ENCODE data around the gene WDR3.

Gene WDR3

GRCh38 chr1:117928881-117929342 is 627 bp upstream of the WDR3 start:
- peaks cover 22% of the 10 kb centered on the region; the same call in 1 of the 2 replicates for H4K20me1 ChIP-seq (ENCODE audit: insufficient read depth, low read length)
- H3K4me3 ChIP-seq (ENCODE audit: low read depth in 1 of 2, low read length in 2 of 2): peak overlapping the region; percentile 91 to 93
- no peak for DNase-seq

GRCh38 chr1:117930173-117930447 is 571 bp downstream of the WDR3 start:
- Histone ChIP-seq H3K4me3 (ENCODE audit: low read depth in 1 of 2, low read length in 2 of 2) (peak overlapping the region; percentile 91 to 93; a peak in 3 of 4 replicates), H3K9me3 (ENCODE audit: insufficient read depth, low read length, severe bottlenecking) (no peaks in the 10 kb centered on the region), H2AFZ (ENCODE audit: low read depth, low read length) (peak overlapping the region; percentile 96), H3K9ac (ENCODE audit: low read depth, low read length) (peak overlapping the region; percentile 70), H3K4me1 (ENCODE audit: insufficient read depth, low read length) (peaks cover 46% of the 10 kb centered on the region), H3K27ac (ENCODE audit: low read length) (peak overlapping the region; percentile 68), H3K36me3 (ENCODE audit: insufficient read depth, low read length) (peaks cover 12% of the 10 kb centered on the region), H3K27me3 (ENCODE audit: insufficient read depth, low read length, poor library complexity) (no peaks in the 10 kb centered on the region), H3K4me2 (ENCODE audit: insufficient read depth, low read length) (peak overlapping the region; percentile 89), H4K20me1 (ENCODE audit: insufficient read depth, low read length) (peaks cover 25% of the 10 kb centered on the region; the same call in 1 of the 2 replicates), H3K79me2 (ENCODE audit: insufficient read depth, low read length) (peaks cover 81% of the 10 kb centered on the region)
- ATAC-seq (ENCODE audit: insufficient read depth, low read depth): no peak
- TF ChIP-seq CTCF (IDR thresholded peaks at IDR 0.05; ENCODE audit: borderline replicate concordance, extremely low read depth, low read length, poor library complexity, severe bottlenecking): no peak
- no peak for TF ChIP-seq EZH2 (IDR thresholded peaks at IDR 0.05; ENCODE audit: borderline replicate concordance, low read depth, low read length, severe bottlenecking)
- no peak for DNase-seq

More at GRCh38 chr1:117928881-117929342, 627 bp upstream of the WDR3 start:
- Histone ChIP-seq H3K79me2 (ENCODE audit: insufficient read depth, low read length) (peaks cover 89% of the 10 kb centered on the region), H3K36me3 (ENCODE audit: insufficient read depth, low read length) (peaks cover 4% of the 10 kb centered on the region), H3K9me3 (ENCODE audit: insufficient read depth, low read length, severe bottlenecking) (no peaks in the 10 kb centered on the region), H3K4me1 (ENCODE audit: insufficient read depth, low read length) (peaks cover 46% of the 10 kb centered on the region), H3K27me3 (ENCODE audit: insufficient read depth, low read length, poor library complexity) (no peaks in the 10 kb centered on the region), H2AFZ (ENCODE audit: low read depth, low read length) (peak overlapping the region; percentile 96), H3K9ac (ENCODE audit: low read depth, low read length) (peak overlapping the region; percentile 70), H3K27ac (ENCODE audit: low read length) (peak overlapping the region; percentile 77), H3K4me2 (ENCODE audit: insufficient read depth, low read length) (peak overlapping the region; percentile 89)
- peak; percentile 45 for ATAC-seq (ENCODE audit: insufficient read depth, low read depth)
- TF ChIP-seq EZH2 (IDR thresholded peaks at IDR 0.05; ENCODE audit: borderline replicate concordance, low read depth, low read length, severe bottlenecking): no peak
- no peak for TF ChIP-seq CTCF (IDR thresholded peaks at IDR 0.05; ENCODE audit: borderline replicate concordance, extremely low read depth, low read length, poor library complexity, severe bottlenecking)

GRCh38 chr1:117930484-117930883 is 945 bp downstream of the WDR3 start:
- Histone ChIP-seq H3K36me3 (ENCODE audit: insufficient read depth, low read length) (peaks cover 16% of the 10 kb centered on the region), H3K4me1 (ENCODE audit: insufficient read depth, low read length) (peaks cover 46% of the 10 kb centered on the region), H3K27ac (ENCODE audit: low read length) (peak overlapping the region; percentile 68), H2AFZ (ENCODE audit: low read depth, low read length) (peak overlapping the region; percentile 96), H3K4me3 (ENCODE audit: low read depth in 1 of 2, low read length in 2 of 2) (peak overlapping the region; percentile 91 to 93; a peak in 3 of 4 replicates), H3K9me3 (ENCODE audit: insufficient read depth, low read length, severe bottlenecking) (no peaks in the 10 kb centered on the region), H3K9ac (ENCODE audit: low read depth, low read length) (peak overlapping the region; percentile 70), H3K27me3 (ENCODE audit: insufficient read depth, low read length, poor library complexity) (no peaks in the 10 kb centered on the region), H4K20me1 (ENCODE audit: insufficient read depth, low read length) (peaks cover 25% of the 10 kb centered on the region; the same call in 1 of the 2 replicates), H3K4me2 (ENCODE audit: insufficient read depth, low read length) (peak overlapping the region; percentile 89), H3K79me2 (ENCODE audit: insufficient read depth, low read length) (peaks cover 79% of the 10 kb centered on the region)
- TF ChIP-seq EZH2 (IDR thresholded peaks at IDR 0.05; ENCODE audit: borderline replicate concordance, low read depth, low read length, severe bottlenecking): no peak
- TF ChIP-seq CTCF (IDR thresholded peaks at IDR 0.05; ENCODE audit: borderline replicate concordance, extremely low read depth, low read length, poor library complexity, severe bottlenecking): no peak
- DNase-seq (no peak), ATAC-seq (ENCODE audit: insufficient read depth, low read depth) (no peak)

Data from DND-41 (cell line).